ENCODE data around the gene C7orf57.

C7orf57 gene

GRCh38 chr7:48109848-48110663 lies 74.7 kb downstream of the C7orf57 start:
- peak; percentile 74 for DNase-seq (ENCODE audit: low read depth, low spot score)

GRCh38 chr7:48110868-48111267 lies 75.5 kb downstream of the C7orf57 start:
- DNase-seq (ENCODE audit: low read depth, low spot score), result no peak
